ENCODE results near the gene JUNB.

The JUNB gene

DNA sequence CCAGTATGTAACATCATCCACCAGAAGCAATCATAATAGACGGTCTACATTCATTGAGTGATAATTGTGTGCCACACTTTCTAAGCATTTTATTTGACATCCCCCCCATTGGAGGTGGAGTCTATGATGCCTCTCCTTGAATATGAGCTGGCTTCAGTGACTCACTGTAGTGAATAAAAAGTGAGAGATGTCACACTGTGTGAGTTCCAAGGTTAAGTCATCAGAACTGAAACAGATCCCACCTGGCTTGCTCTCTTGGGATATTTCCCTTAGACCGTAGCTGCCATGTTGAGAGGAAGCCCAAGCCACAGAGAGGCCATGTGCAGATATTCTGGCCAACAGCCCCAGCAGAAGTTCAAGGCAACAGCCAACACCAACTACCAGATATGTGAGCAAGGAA is 30.5 kb downstream of the JUNB start:
- POLR2A ChIA-PET, result no interaction called here
- DNase-seq (ENCODE audit: low read depth, low spot score), result no peak
- no peak overlapping the region for H3K4me3 ChIP-seq (ENCODE audit: low read depth, low read length)
- CTCF ChIA-PET, result interaction anchor here (0.7 to 2.3 kb wide), 5 partner anchors 9 to 45 kb away, joined by 3 to 8 read pairs (median 3); no protein-coding TSS in a partner anchor
- TF ChIP-seq, protein P1, sequence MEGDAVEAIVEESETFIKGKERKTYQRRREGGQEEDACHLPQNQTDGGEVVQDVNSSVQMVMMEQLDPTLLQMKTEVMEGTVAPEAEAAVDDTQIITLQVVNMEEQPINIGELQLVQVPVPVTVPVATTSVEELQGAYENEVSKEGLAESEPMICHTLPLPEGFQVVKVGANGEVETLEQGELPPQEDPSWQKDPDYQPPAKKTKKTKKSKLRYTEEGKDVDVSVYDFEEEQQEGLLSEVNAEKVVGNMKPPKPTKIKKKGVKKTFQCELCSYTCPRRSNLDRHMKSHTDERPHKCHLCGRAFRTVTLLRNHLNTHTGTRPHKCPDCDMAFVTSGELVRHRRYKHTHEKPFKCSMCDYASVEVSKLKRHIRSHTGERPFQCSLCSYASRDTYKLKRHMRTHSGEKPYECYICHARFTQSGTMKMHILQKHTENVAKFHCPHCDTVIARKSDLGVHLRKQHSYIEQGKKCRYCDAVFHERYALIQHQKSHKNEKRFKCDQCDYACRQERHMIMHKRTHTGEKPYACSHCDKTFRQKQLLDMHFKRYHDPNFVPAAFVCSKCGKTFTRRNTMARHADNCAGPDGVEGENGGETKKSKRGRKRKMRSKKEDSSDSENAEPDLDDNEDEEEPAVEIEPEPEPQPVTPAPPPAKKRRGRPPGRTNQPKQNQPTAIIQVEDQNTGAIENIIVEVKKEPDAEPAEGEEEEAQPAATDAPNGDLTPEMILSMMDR (IDR thresholded peaks at IDR 0.05; ENCODE audit: insufficient read depth, low read length, missing control alignments), result no peak

DNA sequence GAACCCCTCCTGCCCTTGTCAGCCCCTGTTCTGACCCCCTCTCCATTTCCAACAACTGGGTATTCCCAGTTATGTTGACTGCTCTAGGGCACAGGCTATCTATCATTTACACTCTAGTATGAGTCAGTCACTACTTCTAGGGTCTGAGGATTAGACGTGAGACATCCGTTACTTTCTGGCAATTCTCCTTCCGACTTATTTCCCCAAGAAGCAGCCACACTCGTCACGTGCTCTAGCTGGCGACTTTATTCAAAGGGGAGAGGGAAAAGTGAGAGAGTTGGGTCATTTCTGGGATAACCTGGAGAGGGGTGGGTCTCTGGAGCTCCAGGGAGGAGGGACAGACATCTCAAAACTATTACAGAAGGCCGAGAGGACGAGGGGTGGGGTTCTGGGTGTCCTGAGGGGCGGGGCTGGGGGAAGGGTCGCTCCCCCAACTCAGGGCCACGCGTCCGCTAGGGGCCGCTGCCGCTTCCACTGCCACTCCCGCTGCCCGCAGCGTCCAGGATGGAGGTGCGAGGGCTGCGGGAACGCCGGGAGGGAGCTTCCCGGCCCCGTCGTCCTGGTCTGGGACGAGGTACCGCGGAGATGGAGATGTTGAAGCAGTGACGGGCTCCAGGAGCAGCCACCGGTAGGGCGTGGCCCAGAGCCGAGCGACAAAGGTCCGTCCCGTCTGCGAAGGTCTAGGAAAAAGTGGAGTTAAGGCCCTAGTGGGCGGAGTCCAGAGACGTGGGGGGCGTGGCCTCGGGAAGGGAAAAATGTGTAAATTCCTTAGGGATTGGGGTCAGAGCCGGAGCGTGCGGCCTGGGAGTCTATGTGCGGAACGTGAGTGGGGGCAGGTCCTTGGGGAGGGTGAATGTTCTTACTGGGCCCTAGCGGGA is 34.2 kb downstream of the JUNB start:
- DNase-seq (ENCODE audit: low read depth, low spot score), result no peak
- TF ChIP-seq, protein P1 (IDR thresholded peaks at IDR 0.05; ENCODE audit: insufficient read depth, low read length, missing control alignments), result peak; percentile 46
- peak overlapping the region; percentile 12; the same call in 1 of the 2 replicates for H3K4me3 ChIP-seq (ENCODE audit: low read depth, low read length)
- POLR2A ChIA-PET, result no interaction called here
- CTCF ChIA-PET, result interaction anchor here (0.6 to 3.4 kb wide), 12 partner anchors 9 to 420 kb away, joined by 3 to 23 read pairs (median 6); partner anchors contain the start of genes GCDH and RTBDN

DNA sequence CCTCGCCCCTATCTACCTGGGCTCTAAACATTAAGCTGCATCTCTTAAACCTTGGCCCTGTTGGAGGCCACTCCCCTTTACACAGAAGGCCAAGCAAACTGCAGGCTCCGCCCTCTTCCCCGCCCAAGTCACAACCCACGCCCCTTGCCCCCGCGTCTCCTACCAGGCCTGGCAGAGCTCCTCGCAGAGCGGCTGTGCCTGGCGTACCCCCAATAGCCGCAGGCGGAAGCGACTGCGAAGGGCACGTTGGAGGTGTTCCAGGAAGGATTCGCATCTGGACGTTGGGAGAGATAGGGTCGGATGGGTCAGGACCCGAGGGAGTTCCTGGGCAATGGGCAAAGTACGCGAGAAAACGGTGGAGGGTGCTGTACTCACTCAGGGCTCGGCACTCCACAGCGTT is 37.2 kb downstream of the JUNB start:
- TF ChIP-seq, protein P1 (IDR thresholded peaks at IDR 0.05; ENCODE audit: insufficient read depth, low read length, missing control alignments), result no peak
- POLR2A ChIA-PET, result interaction anchor here (0.8 kb wide), 1 partner anchor 37 kb away, joined by 6 read pairs; the partner anchor contains the start of gene JUNB
- CTCF ChIA-PET, result interaction anchor here (0.7 to 2.0 kb wide), 4 partner anchors 16 to 87 kb away, joined by 3 to 8 read pairs (median 4); no protein-coding TSS in a partner anchor
- no peak for DNase-seq (ENCODE audit: low read depth, low spot score)
- H3K4me3 ChIP-seq (ENCODE audit: low read depth, low read length), result no peak overlapping the region

- ChIA-PET POLR2A (no interaction called here), CTCF (interaction anchor here (1.4 kb wide), 1 partner anchor 78 kb away, joined by 3 read pairs; no protein-coding TSS in a partner anchor)
- H3K4me3 ChIP-seq (ENCODE audit: low read depth, low read length), result no peak overlapping the region
- DNase-seq (ENCODE audit: low read depth, low spot score), result no peak
- TF ChIP-seq, protein P1 (IDR thresholded peaks at IDR 0.05; ENCODE audit: insufficient read depth, low read length, missing control alignments), result no peak
Observed at GRCh38 chr19:12833418-12833737, 42.1 kb downstream of the JUNB start.

DNA sequence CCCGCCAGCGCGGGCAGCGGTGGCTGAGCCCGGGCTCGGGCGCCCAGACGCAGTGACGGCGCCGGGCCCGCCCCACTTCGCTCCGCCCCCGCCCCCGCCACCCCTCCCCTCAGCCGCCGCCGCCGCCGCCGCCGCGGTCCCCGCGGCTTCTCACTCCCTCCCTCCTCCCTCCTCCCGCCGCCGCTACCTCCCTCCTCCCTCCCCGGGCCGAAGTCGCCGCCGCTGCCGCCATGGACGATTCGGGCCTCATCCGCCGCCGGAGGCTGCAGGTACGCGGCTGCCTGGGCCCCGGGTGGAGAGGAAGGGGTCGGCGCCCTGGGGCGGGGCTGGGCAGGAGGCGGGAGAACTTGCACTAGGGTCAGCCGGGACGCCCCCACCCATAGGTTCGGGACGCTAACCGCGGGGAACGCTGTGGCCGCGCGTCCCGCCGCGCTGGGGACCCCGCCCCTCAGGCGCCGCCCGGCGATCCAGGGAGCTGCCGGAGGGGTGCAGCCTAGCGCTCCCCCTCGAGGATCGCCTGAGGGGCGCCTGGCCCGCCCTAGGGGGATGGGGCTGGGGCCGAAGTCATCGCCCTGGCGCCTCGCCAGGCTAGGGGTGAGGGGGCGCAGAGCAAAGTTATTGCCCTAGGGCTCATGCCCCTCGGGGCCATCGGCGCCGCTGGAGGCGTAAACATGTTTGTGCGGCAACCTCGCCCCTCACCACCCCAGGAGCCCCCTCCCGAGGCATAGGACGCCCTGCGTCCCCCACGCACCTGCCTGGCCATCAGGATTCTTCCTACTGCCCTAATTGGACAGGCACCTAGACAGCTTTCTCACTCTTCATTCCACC is 42.7 kb downstream of the JUNB start:
- ChIA-PET POLR2A (no interaction called here), CTCF (interaction anchor here (0.7 to 1.5 kb wide), 6 partner anchors 8 to 78 kb away, joined by 3 to 6 read pairs (median 4); no protein-coding TSS in a partner anchor)

More for the DNA sequence above, 42.7 kb downstream of the JUNB start:
- TF ChIP-seq, protein P1 (IDR thresholded peaks at IDR 0.05; ENCODE audit: insufficient read depth, low read length, missing control alignments), result no peak
- peak overlapping the region; percentile 52 for H3K4me3 ChIP-seq (ENCODE audit: low read depth, low read length)
- DNase-seq (ENCODE audit: low read depth, low spot score), result no peak

Measured in AG04449 (cell line).